ENCODE data around the gene IFI44. TPM values are rescaled to one million over a fixed set of nuclear protein-coding genes. Genes with fewer than 3 reads are reported as not detected.
A peak's percentile ranks its signal among the peaks of the same experiment; 100 is the strongest.

IFI44 gene, protein sequence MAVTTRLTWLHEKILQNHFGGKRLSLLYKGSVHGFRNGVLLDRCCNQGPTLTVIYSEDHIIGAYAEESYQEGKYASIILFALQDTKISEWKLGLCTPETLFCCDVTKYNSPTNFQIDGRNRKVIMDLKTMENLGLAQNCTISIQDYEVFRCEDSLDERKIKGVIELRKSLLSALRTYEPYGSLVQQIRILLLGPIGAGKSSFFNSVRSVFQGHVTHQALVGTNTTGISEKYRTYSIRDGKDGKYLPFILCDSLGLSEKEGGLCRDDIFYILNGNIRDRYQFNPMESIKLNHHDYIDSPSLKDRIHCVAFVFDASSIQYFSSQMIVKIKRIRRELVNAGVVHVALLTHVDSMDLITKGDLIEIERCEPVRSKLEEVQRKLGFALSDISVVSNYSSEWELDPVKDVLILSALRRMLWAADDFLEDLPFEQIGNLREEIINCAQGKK
- 33.3 and 39.3 TPM in 2 replicates for total RNA-seq
- polyA plus RNA-seq (2012) = 13.5 TPM

DNA sequence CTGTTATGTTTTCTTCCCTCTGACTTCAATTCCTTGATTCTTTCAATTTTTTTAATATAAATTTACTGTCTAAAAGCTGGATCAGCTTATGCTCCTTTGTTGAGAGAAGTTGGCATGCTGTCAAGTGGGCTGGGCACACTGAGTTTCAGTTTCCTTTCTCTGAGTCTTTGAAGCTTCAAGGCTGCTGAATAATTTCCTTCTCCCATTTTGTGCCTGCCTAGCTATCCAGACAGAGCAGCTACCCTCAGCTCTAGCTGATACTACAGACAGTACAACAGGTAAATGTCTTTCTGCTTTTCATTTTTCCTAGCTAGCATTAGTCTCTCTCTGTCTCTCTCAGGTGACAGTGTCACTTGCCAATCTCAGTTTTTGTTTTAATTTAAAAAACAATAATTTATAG, at the start of gene IFI44:
Gene IFI44 (plus strand): TSS at position 204 of the 400 bp plus-strand sequence. CDS start 365 bp downstream, outside the sequence.
- DNase-seq (ENCODE audit: low read depth) = peak; percentile 92

DNA sequence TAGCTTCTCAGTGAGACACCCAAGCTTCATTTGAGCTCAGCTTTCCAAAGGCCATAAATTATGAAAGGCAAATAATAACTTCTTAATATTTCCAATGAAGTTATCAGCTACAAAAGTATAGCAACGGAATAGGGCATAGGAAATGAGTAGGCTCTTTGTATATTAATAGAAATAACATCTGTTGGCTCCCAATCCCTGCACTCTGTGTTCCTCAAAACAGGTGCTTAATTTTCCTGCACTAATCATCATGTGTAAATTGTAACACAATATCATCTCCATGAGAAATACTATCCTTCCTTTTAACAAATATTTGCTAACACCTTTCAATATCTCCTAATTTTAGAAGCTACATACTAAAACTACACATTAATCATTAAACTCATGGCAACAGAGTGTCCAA, 48.6 kb upstream of the IFI44 start:
- peak; percentile 57 for DNase-seq (ENCODE audit: low read depth)

DNA sequence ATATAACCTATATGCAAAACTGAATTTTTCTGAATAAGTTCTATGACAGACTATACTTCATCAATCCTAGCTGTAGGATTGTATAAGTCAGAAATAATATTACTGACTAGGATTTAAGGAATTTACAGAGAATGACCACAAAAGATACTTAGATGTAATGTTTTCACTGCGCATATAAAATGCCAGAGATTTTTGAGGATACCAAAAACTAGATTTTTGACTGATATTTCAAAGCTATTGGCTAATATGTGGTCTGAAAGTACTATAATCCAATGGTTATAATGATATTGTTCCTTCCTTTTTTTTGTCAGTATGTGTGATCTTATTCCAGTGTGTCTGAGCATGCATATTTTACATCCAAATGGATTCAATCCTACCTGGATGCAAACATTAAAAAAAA, 46.4 kb upstream of the IFI44 start:
- no peak for DNase-seq (ENCODE audit: low read depth)

DNA sequence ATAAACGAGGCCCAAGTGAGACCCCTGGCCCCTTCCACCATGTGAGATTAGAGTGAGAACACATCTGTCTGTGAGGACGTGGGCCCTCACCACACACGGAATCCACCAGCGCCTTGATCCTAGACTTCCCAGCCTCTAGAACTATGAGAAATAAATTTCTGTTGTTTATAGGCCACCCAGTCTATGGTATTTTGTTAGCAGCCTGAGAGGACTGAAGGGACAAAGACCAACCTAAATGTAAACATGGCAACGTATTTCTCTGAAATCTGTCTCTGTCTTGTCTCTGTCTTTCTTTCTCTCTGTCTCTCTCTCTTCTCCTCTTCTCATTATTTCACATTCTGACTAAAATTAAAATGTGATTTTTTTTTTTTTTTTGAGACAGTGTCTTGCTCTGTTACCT, 45.0 kb upstream of the IFI44 start:
- no peak for DNase-seq (ENCODE audit: low read depth)

DNA sequence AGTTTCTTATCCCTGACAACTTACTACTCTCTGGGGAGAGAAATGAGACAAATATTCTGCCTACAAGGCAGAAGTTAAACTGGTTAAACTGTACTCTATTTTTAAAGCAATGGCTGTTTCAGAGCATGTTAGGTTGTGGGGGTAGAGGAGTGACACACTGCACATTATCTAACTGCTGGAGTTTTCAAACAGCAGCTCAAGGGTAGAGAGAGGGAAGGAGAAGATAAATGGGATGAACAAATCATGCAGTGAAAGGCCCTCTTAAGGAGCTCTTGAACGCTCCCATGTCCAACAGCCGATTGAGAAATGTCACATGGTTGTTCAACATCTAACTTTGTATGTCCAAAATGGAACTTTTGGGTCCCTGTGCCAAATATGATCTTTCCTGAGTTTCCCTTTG, 43.4 kb upstream of the IFI44 start:
- DNase-seq (ENCODE audit: low read depth) = no peak

DNA sequence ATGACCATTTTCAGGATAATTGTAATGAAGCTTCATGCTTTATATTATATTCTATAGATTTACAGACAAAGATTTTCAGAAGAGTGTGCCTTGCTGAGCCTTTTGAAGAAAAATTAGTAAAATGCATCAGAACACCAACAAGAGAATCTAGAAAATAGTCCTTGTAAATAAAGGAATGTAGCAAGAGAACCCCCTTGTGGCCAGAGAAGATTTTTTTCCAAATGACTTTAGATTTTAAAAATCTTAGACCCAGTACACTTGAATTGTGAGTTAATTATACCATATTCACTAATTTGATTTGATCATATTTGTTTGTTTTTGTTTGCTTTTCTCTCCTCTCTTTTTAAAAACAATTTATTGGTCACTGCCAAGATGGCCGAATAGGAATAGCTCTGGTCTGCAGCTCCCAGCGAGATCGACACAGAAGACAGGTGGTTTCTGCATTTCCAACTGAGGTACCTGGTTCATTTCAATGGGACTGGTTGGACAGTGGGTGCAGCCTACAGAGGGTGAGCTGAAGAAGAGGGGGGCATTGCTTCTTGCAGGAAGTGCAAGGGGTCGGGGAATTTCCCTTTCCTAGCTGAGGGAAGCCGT, 42.2 kb upstream of the IFI44 start:
- peak; percentile 57 for DNase-seq (ENCODE audit: low read depth)

DNA sequence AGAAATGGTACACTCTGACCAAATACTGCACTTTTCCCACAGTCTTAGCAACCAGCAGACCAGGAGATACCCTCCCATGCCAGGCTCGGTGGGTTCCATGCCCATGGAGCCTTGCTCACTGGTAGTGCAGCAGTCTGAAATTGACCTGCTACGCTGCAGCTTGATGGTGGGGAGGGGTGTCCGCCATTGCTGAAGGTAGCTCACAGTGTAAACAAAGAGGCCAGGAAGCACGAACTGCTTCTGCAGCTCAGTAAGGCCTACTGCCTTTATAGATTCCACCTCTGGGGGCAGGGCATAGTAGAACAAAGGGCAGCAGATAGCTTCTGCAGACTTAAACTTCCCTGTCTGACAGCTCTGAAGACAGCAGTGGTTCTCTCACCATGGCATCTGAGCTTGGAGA, 41.7 kb upstream of the IFI44 start:
- no peak for DNase-seq (ENCODE audit: low read depth)

DNA sequence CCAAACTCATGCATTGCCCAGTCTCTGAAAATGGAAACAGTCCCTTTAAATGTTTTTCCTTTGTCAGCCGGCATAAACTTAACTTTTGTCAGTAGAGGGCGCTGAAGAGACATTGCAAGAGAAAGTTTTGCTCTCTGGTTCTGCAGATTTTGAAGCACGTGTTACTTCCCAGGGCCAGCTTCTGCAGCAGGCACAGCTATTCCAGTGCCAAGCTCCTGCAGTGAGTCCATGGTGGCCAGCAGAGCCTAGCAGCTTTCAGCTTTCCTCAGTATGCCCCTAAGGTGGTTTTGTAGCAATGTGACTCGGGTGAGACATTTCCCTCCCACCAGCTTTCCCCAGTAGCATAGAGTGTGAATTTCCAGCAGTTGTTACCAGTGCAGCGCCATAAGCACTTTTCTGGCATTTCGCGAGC, 32.0 kb upstream of the IFI44 start:
- peak; percentile 96 for DNase-seq (ENCODE audit: low read depth)

DNA sequence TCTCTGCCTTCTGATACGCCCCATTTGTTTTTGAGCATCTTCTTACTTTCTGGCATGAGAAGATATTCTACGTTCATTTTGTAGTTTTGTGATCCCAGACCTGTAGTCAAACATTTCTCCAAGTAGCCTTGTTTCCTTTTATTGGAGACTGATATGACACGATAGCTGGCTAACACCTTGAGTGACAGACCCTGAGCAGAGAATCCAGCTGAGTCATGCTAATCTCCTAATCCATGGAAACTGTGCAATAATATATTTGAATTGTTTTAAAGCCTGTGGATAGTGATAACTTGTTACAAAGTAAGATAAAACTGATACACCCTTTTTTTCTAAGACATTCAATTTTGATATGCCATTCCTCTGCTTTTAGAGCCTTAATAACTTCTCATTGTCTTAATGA, 30.6 kb upstream of the IFI44 start:
- no peak for DNase-seq (ENCODE audit: low read depth)

DNA sequence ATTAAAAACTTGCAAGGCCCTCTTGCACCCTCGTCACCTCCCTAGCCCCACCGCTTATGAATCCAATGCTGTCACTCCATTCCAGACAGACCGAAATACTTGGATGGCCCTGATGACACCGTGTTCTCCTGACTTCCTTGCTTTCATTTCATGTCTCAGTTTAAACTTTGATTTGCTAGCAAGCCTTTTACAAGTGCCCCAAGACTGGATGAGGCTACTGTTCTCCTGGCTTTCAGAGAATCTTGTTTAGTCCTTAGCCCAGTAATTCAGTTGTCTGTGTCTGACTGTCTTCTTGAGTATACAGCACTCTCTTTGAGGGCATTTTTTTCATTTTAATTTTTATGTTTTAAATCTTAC, 30.2 kb upstream of the IFI44 start:
- no peak for DNase-seq (ENCODE audit: low read depth)

DNA sequence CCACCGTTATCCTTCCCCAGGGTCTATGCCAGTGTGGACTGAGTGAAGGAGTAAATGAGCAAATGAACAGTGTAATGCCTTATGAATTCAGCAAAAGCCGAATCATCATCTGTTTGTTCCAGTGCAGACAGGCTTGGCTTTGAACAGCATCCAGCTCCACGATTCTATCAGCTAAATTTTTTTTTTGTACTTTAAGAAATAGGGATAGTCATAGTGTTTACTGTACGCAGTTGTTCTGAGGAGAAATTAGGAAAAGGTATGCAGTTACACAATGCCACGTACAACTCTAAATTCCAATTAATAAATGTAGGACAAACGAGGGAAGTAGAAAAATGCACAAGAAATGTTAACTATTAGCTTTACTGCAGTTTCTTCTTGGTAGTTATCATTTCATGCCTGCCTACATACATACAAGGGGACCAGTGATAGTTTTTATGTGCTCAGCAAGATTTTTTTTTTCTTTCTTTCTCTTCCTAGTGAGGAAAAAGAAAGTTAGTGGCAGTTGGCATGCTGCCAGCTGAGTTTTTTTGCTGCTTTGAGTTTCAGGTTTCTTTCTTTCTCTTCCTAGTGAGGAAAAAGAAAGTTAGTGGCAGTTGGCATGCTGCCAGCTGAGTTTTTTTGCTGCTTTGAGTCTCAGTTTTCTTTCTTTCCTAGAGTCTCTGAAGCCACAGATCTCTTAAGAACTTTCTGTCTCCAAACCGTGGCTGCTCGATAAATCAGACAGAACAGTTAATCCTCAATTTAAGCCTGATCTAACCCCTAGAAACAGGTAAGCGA, 29.6 kb upstream of the IFI44 start, which contains the start of gene IFI44L:
Gene IFI44L (plus strand): TSS at position 646 of the 777 bp plus-strand sequence. CDS start 7,468 bp downstream, outside the sequence.
- peak; percentile 67 for DNase-seq (ENCODE audit: low read depth)

DNA sequence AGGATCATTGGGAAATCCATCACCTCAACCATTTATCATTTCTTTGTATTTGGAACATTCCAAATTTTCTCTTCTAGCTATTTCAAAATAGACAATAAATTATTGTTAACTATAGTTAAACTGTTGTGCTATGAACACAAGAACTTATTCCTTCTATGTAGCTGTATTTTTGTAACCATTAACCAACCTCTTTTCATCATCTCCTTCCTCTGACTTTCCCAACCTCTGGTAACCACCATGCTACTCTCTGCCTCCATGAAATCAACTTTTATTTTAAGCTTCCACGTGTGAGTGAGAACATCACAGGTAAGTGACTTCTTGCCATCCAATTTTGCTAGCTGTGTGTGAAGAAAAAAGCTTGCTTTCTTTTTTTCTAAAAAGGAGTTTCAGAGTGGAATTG, 29.0 kb upstream of the IFI44 start:
- no peak for DNase-seq (ENCODE audit: low read depth)

DNA sequence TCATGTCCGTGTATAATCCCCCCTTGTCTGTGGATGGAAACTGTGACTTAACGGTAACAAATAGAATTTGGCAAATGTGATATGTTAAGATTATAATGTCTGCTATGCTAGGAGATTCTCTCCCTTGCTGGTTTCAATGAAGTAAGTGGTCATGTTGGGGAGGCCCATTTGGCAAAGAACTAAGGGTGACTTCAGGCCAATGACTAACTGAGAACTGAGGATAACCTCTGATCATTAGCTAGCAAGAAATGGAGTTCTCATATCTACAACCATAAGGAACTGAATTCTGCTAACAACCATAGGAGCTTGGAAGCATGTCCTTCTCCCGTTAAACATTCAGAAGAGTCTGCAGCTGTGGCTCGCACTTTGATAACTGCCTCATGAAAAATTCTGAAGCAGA, 27.1 kb upstream of the IFI44 start:
- no peak for DNase-seq (ENCODE audit: low read depth)

DNA sequence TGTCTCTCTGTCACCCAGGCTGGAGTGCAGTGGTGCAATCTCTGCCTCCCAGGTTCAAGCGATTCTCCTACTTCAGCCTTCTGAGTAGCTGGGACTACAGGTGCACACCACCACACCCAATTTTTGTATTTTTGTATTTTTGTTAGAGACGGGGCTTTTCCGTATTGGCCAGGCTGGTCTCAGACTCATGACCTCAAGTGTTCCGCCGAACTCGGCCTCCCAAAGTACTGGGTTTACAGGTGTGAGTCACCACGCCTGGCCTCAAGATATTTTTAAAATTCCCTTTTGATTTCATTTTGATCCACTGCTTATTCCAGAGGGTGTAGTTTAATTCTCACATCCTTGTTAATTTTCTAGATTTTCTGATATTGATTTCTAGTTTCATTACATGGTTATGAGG, 25.6 kb upstream of the IFI44 start:
- no peak for DNase-seq (ENCODE audit: low read depth)

DNA sequence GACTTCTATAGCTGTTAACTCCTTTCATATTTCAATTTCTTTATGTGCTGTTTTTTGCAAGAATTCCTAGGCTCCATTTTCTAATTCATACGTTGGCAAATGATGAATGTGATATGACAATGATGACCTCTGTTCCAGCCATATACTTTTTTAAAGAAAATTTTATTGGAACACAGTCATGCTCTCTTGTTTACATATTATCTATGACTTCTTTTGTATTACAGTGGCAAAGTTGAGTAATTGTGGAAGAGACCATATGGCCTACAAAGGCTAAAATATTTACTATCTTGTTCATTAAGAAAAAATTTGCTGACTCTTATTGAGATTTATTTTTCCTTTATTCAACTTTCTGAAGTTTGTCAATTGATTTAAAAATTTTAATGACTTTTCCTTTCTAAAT, 22.3 kb upstream of the IFI44 start:
- DNase-seq (ENCODE audit: low read depth) = no peak

DNA sequence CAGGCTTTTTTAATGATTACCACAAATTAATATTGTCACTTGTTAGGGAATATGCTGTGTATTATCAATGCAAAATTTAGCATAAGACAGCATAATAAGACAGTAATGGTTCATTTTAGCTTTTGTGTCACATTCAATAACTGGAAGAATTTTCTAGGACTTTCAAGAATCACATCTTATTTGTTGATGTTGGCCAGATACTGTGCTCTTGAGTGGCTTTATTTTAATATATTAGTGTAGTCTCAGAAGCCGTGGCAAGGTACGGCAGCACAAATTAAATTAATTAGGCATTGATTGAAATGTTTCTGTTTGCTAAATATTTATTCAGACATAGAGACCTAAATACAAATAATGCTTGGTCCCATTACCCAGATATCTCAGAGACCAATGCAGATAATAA, 19.0 kb upstream of the IFI44 start:
- no peak for DNase-seq (ENCODE audit: low read depth)

DNA sequence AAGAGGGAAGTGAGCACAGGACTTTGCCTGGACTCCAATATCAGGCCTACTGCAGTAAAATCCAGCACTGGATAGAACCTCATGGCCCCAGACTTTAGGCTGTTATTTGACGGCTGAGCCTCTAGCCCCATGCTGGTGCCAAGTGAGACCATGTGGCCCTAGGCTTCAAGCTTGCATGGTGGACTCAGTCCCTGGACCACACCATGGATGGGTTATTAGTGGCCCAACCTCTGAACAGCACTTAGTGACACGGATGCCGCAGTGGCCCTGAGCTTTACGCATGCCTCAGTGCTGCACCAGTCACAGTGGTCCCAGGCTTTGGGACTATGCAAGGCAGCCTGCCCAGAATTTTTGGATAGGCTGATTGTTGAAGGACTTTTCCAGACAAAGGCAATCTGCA, 16.4 kb upstream of the IFI44 start:
- DNase-seq (ENCODE audit: low read depth) = no peak

DNA sequence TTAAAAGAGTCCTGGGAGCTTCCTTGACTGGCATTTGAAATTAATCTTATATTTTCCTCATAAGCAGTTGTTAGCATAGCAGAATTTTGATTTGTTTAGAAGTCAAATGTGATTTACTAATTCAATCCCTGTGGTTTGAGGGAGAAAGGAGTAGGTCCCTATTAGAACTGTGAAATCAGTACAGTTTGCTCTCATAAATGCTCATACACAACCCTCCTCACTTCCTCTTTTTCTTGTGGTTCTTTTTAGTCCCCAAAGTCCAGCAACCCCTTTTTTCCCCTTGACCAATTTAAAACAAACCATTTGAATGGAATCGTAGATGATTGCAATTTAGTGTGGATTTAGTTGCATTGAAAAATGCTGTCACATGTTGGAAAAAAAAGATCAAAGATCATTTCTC, 9.2 kb upstream of the IFI44 start:
- DNase-seq (ENCODE audit: low read depth) = no peak

DNA sequence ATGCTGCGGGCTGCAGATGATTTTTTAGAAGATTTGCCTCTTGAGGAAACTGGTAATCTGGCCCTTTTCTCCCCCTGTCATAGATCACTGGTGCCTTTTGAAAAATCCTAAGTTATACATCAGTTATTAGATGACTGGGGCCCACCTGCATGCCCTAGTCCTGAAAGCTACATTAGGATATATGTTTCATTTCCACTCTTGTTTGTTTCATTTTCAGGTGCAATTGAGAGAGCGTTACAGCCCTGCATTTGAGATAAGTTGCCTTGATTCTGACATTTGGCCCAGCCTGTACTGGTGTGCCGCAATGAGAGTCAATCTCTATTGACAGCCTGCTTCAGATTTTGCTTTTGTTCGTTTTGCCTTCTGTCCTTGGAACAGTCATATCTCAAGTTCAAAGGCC, 8.1 kb upstream of the IFI44 start:
- DNase-seq (ENCODE audit: low read depth) = no peak

DNA sequence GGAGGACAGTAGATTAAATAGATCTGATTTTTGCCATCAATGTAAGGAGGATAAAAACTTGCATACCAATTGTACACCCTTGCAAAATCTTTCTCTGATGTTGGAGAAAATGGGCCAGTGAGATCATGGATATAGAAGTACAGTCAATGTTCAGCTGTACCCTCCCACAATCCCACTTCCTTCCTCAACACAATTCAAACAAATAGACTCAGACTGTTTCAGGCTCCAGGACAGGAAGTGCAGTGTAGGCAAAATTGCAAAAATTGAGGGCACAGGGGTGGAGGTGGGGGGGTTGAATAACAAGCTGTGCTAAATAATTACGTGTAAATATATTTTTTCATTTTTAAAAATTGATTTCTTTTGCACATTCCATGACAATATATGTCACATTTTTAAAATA, 3.9 kb upstream of the IFI44 start:
- no peak for DNase-seq (ENCODE audit: low read depth)

DNA sequence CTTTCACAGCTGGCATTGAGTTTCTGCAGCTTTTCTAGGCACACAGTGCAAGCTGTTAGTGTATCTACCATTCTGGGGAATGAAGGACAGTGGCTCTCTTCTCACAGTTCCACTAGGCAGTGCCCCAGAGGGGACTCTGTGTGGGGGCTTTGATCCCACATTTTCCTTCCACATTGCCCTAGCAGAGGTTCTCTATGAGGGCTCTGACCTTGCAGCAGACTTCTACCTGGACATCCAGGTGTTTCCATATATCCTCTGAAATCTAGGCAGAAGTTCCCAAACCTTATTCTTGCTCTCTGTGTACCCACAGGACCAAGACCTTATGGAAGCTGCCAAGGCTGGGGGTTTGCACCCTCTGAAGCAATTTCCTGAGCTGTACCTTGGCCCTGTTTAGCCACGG, 2.4 kb upstream of the IFI44 start:
- no peak for DNase-seq (ENCODE audit: low read depth)

DNA sequence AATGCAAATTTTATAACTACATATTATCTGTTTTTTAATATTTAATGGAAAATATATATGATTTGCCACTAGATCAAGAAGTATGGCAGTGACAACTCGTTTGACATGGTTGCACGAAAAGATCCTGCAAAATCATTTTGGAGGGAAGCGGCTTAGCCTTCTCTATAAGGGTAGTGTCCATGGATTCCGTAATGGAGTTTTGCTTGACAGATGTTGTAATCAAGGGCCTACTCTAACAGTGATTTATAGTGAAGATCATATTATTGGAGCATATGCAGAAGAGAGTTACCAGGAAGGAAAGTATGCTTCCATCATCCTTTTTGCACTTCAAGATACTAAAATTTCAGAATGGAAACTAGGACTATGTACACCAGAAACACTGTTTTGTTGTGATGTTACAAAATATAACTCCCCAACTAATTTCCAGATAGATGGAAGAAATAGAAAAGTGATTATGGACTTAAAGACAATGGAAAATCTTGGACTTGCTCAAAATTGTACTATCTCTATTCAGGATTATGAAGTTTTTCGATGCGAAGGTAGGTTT, 556 bp downstream of the IFI44 start:
- DNase-seq (ENCODE audit: low read depth) = peak; percentile 45
